Neural cell (in vitro differentiated cells): Measurements from ENCODE around the gene AP1M2. TPM values are rescaled to one million over a fixed set of nuclear protein-coding genes. Genes with fewer than 3 reads are reported as not detected.

Experiments used
- H2AFZ ChIP-seq: fragments of 200-600, 300-800 bp; sonication (generic), shearing (Covaris generic); 2 replicates; pipeline ENCODE4 v1.6.0; 2014; ENCODE audit warnings: low read depth, mild to moderate bottlenecking, antibody characterized with exemption, low read length, moderate library complexity
- H3F3A ChIP-seq: fragments of 200-600 bp; shearing (Covaris generic); 2 replicates; pipeline ENCODE4 v1.6.1; 2016; ENCODE audit warnings: mild to moderate bottlenecking, moderate library complexity, mixed read lengths, antibody characterized with exemption, low read length; ENCODE audit not compliant: insufficient read depth, poor library complexity, severe bottlenecking
- H3K27ac ChIP-seq: fragments of 200-600, 300-800 bp; sonication (generic), shearing (Covaris generic); 2 replicates; pipeline ENCODE4 v1.5.1; 2014; ENCODE audit warnings: mild to moderate bottlenecking, low read length, moderate library complexity
- H3K27me3 ChIP-seq: fragments of 300-800, 200-600 bp; sonication (generic), shearing (Covaris generic); 2 replicates; pipeline ENCODE4 v1.6.0; 2014; ENCODE audit warnings: mild to moderate bottlenecking, low read depth, low read length, moderate library complexity; ENCODE audit not compliant: insufficient read depth
- H3K36me3 ChIP-seq: fragments of 300-800, 200-600 bp; sonication (generic), shearing (Covaris generic); 2 replicates; pipeline ENCODE4 v1.5.1; 2014; ENCODE audit warnings: mild to moderate bottlenecking, antibody characterized with exemption, low read length, moderate library complexity; ENCODE audit not compliant: insufficient read depth
- H3K4me2 ChIP-seq: fragments of 300-800, 200-600 bp; sonication (generic), shearing (Covaris generic); 2 replicates; pipeline ENCODE4 v1.6.0; 2014; ENCODE audit warnings: mild to moderate bottlenecking, low read length
- H3K4me3 ChIP-seq: fragments of 300-800, 200-600 bp; sonication (generic), shearing (Covaris generic); 2 replicates; pipeline ENCODE4 v1.5.1; 2014; ENCODE audit warnings: mild to moderate bottlenecking, low read length, moderate library complexity
- H3K79me2 ChIP-seq: fragments of 200-600 bp; shearing (Covaris generic); replicated peaks from 2 replicates; pipeline ENCODE4 v1.6.0; 2014; ENCODE audit warnings: mild to moderate bottlenecking, low read length, moderate library complexity; ENCODE audit not compliant: insufficient read depth
- H3K9ac ChIP-seq: fragments of 300-800, 200-600 bp; sonication (generic), shearing (Covaris generic); 2 replicates; pipeline ENCODE4 v1.6.1; 2016; ENCODE audit warnings: mild to moderate bottlenecking, low read length, mixed read lengths
- H3K9me2 ChIP-seq: fragments of 200-600 bp; shearing (Covaris generic); 2 replicates; pipeline ENCODE4 v1.6.1; 2016; ENCODE audit warnings: mild to moderate bottlenecking, low read length, mixed read lengths; ENCODE audit not compliant: insufficient read depth
- H3K9me3 ChIP-seq: fragments of 200-600, 300-800 bp; sonication (generic), shearing (Covaris generic); 2 replicates; pipeline ENCODE4 v1.6.1; 2016; ENCODE audit warnings: mild to moderate bottlenecking, mixed run types, low read length, moderate library complexity, mixed read lengths
- H4K20me1 ChIP-seq: fragments of 200-600 bp; shearing (Covaris generic); 2 replicates; pipeline ENCODE4 v1.6.1; 2016; ENCODE audit warnings: mild to moderate bottlenecking, mixed run types; ENCODE audit not compliant: insufficient read depth
- CTCF ChIP-seq: fragments of 450-650 bp; IDR thresholded peaks from 2 replicates; pipeline ENCODE4 v1.5.1; 2014; ENCODE audit warnings: antibody characterized with exemption, mild to moderate bottlenecking, moderate library complexity; ENCODE audit not compliant: poor library complexity, severe bottlenecking
- EP300 ChIP-seq: fragments of 450-650 bp; conservative IDR thresholded peaks from 2 replicates; pipeline ENCODE4 v1.6.1; 2014; ENCODE audit warnings: antibody characterized with exemption, mild to moderate bottlenecking, moderate library complexity; ENCODE audit not compliant: poor library complexity, severe bottlenecking
- EZH2 ChIP-seq: fragments of 200-600, 300-800 bp; shearing (Covaris generic), sonication (generic); IDR thresholded peaks from 2 replicates; pipeline ENCODE4 v1.6.1; 2014; ENCODE audit warnings: antibody characterized with exemption, low read length, borderline replicate concordance, mild to moderate bottlenecking; ENCODE audit not compliant: insufficient read depth, poor library complexity, severe bottlenecking
- MXI1 ChIP-seq: fragments of 450-650 bp; conservative IDR thresholded peaks from 2 replicates; pipeline ENCODE4 v1.6.1; 2014; ENCODE audit warnings: antibody characterized with exemption, mild to moderate bottlenecking; ENCODE audit not compliant: poor library complexity, severe bottlenecking
- POLR2AphosphoS5 ChIP-seq: IDR thresholded peaks from 2 replicates; pipeline ENCODE4 v1.6.1; 2012
- RAD21 ChIP-seq: fragments of 450-650 bp; conservative IDR thresholded peaks from 2 replicates; pipeline ENCODE4 v1.6.1; 2014; ENCODE audit warnings: antibody characterized with exemption, mild to moderate bottlenecking, moderate library complexity
- REST ChIP-seq: IDR thresholded peaks from 2 replicates; pipeline ENCODE4 v1.6.1; 2012; ENCODE audit warnings: borderline replicate concordance
- SMC3 ChIP-seq: fragments of 450-650 bp; conservative IDR thresholded peaks from 2 replicates; pipeline ENCODE4 v1.6.1; 2014; ENCODE audit warnings: antibody characterized with exemption, mild to moderate bottlenecking, moderate library complexity; ENCODE audit not compliant: poor library complexity
- TAF1 ChIP-seq: IDR thresholded peaks from 2 replicates; pipeline ENCODE4 v1.6.1; 2012; ENCODE audit warnings: low read depth
- polyA plus RNA-seq: library from polyadenylated mRNA; depleted of rRNA; stranded (reverse); fragments of >200 nt; gene quantifications from 2 replicates; pipeline ENCODE4 v1.2.3, GENCODE V29; 2014

AP1M2 gene
- polyA plus RNA-seq, 1 donor from 2014 or later: 0.38 TPM

GRCh38 chr19:10612499-10613119 is 25.5 kb upstream of the AP1M2 start:
- Histone ChIP-seq H3K4me3 (no peak overlapping the region), H3K9me2 (no peaks in the 10 kb centered on the region), H3K4me2 (no peak overlapping the region), H3K79me2 (no peaks in the 10 kb centered on the region), H2AFZ (no peak overlapping the region), H3K36me3 (no peaks in the 10 kb centered on the region), H3K9ac (no peak overlapping the region), H3K27ac (no peak overlapping the region), H3F3A (no peaks in the 10 kb centered on the region), H3K27me3 (no peaks in the 10 kb centered on the region), H4K20me1 (no peaks in the 10 kb centered on the region), H3K9me3 (no peaks in the 10 kb centered on the region)
- no peak for TF ChIP-seq REST
- TF ChIP-seq MXI1: no peak

- TF ChIP-seq MXI1 (no peak), POLR2AphosphoS5 (no peak), RAD21 (no peak), EZH2 (no peak), REST (no peak), CTCF (no peak), TAF1 (no peak), EP300 (no peak), SMC3 (no peak)
- Histone ChIP-seq H4K20me1 (no peaks in the 10 kb centered on the region), H3K9ac (no peak overlapping the region), H3K79me2 (no peaks in the 10 kb centered on the region), H3K4me3 (no peak overlapping the region), H3K36me3 (no peaks in the 10 kb centered on the region), H3K27me3 (no peaks in the 10 kb centered on the region), H3K9me2 (no peaks in the 10 kb centered on the region), H3K27ac (no peak overlapping the region), H3K4me2 (no peak overlapping the region), H3F3A (no peaks in the 10 kb centered on the region), H2AFZ (no peak overlapping the region), H3K9me3 (no peaks in the 10 kb centered on the region)
Measured at GRCh38 chr19:10611907-10612306, 24.8 kb upstream of the AP1M2 start.
